ENCODE data around the gene GDF2. TPM values are rescaled to one million over a fixed set of nuclear protein-coding genes. Genes with fewer than 3 reads are reported as not detected.

Gene GDF2
- not detected in 2 replicates for total RNA-seq (2014; rRNA removed; shearing (Covaris generic))

- no peak for DNase-seq (ENCODE audit: low spot score)
These were observed at the start of gene GDF2 for GRCh38 chr10:47322300-47323061. Gene GDF2, plus strand, starts transcription at chr10:47322454. Its CDS starts 215 bp downstream, at chr10:47322669.

- no peak for DNase-seq (ENCODE audit: low spot score)
These were observed 46.2 kb upstream of the GDF2 start for GRCh38 chr10:47276071-47276470.

- DNase-seq (ENCODE audit: low spot score): no peak
These were observed 45.5 kb upstream of the GDF2 start for GRCh38 chr10:47276576-47277351.

- no peak for DNase-seq (ENCODE audit: low spot score)
These were observed 44.7 kb upstream of the GDF2 start for GRCh38 chr10:47277352-47278151.

- no peak for DNase-seq (ENCODE audit: low spot score)
These were observed 44.1 kb upstream of the GDF2 start for GRCh38 chr10:47278152-47278473.

GRCh38 chr10:47278720-47279119, 43.5 kb upstream of the GDF2 start:
- DNase-seq (ENCODE audit: low spot score): no peak

GRCh38 chr10:47279276-47279675, 43.0 kb upstream of the GDF2 start:
- no peak for DNase-seq (ENCODE audit: low spot score)

- no peak for DNase-seq (ENCODE audit: low spot score)
These were observed 40.1 kb upstream of the GDF2 start for GRCh38 chr10:47282005-47282656.

GRCh38 chr10:47282657-47283018, 39.6 kb upstream of the GDF2 start:
- no peak for DNase-seq (ENCODE audit: low spot score)

GRCh38 chr10:47283101-47283630, 39.1 kb upstream of the GDF2 start:
- DNase-seq (ENCODE audit: low spot score): no peak

- DNase-seq (ENCODE audit: low spot score): no peak
These were observed 38.4 kb upstream of the GDF2 start for GRCh38 chr10:47283848-47284247.

GRCh38 chr10:47285381-47286115, 36.7 kb upstream of the GDF2 start:
- no peak for DNase-seq (ENCODE audit: low spot score)

GRCh38 chr10:47286116-47286505, 36.1 kb upstream of the GDF2 start:
- no peak for DNase-seq (ENCODE audit: low spot score)

- no peak for DNase-seq (ENCODE audit: low spot score)
These were observed 35.5 kb upstream of the GDF2 start for GRCh38 chr10:47286591-47287315.

- DNase-seq (ENCODE audit: low spot score): no peak
These were observed 34.9 kb upstream of the GDF2 start for GRCh38 chr10:47287365-47287802.

- no peak for DNase-seq (ENCODE audit: low spot score)
These were observed 34.4 kb upstream of the GDF2 start for GRCh38 chr10:47287805-47288204.

- DNase-seq (ENCODE audit: low spot score): no peak
These were observed 34.0 kb upstream of the GDF2 start for GRCh38 chr10:47288236-47288635.

GRCh38 chr10:47288916-47289495, 33.2 kb upstream of the GDF2 start:
- DNase-seq (ENCODE audit: low spot score): no peak

- DNase-seq (ENCODE audit: low spot score): no peak
These were observed 32.3 kb upstream of the GDF2 start for GRCh38 chr10:47289921-47290320.

GRCh38 chr10:47290338-47290737, 31.9 kb upstream of the GDF2 start:
- DNase-seq (ENCODE audit: low spot score): no peak

Measured in A172 (cell line).